HEK293 (cell line): ENCODE data around the gene HSD17B1.

ENCODE experiments used
- BCL11A ChIP-seq: fragments of 450-650 bp; formaldehyde crosslinking; IDR thresholded peaks from 2 replicates; pipeline ENCODE4 v1.5.1; 2016; ENCODE audit warnings: low read depth, missing biosample characterization, missing genetic modification characterization
- KLF1 ChIP-seq: fragments of 450-650 bp; formaldehyde crosslinking; IDR thresholded peaks from 2 replicates; pipeline ENCODE4 v1.5.1; 2016; ENCODE audit warnings: missing biosample characterization, missing genetic modification characterization
- KLF16 ChIP-seq: fragments of 450-650 bp; formaldehyde crosslinking; IDR thresholded peaks from 2 replicates; pipeline ENCODE4 v1.5.1; 2017; ENCODE audit warnings: missing biosample characterization, missing genetic modification characterization
- OSR2 ChIP-seq: fragments of 450-650 bp; formaldehyde crosslinking; IDR thresholded peaks from 2 replicates; pipeline ENCODE4 v1.5.1; 2016; ENCODE audit warnings: missing biosample characterization, missing genetic modification characterization
- RBAK ChIP-seq: fragments of 450-650 bp; formaldehyde crosslinking; IDR thresholded peaks from 2 replicates; pipeline ENCODE4 v1.5.1; 2016; ENCODE audit warnings: missing biosample characterization, missing genetic modification characterization
- SETDB1 ChIP-seq: IDR thresholded peaks from one replicate; pipeline ENCODE4 v1.6.1; 2017; ENCODE audit warnings: mild to moderate bottlenecking, low read length, moderate library complexity, mixed read lengths; ENCODE audit not compliant: insufficient read length
- ZBTB1 ChIP-seq: fragments of 450-650 bp; formaldehyde crosslinking; IDR thresholded peaks from 2 replicates; pipeline ENCODE4 v1.5.1; 2016; ENCODE audit warnings: missing biosample characterization, missing genetic modification characterization
- ZBTB17 ChIP-seq: fragments of 450-650 bp; formaldehyde crosslinking; IDR thresholded peaks from 2 replicates; pipeline ENCODE4 v1.5.1; 2016; ENCODE audit warnings: missing biosample characterization, missing genetic modification characterization
- ZBTB48 ChIP-seq: fragments of 450-650 bp; formaldehyde crosslinking; IDR thresholded peaks from 2 replicates; pipeline ENCODE4 v1.5.1; 2016; ENCODE audit warnings: missing biosample characterization, missing genetic modification characterization
- ZBTB7A ChIP-seq: fragments of 450-650 bp; formaldehyde crosslinking; IDR thresholded peaks from 2 replicates; pipeline ENCODE4 v1.5.1; 2016; ENCODE audit warnings: low read depth, missing biosample characterization, missing genetic modification characterization
- ZNF138 ChIP-seq: fragments of 450-650 bp; formaldehyde crosslinking; IDR thresholded peaks from 2 replicates; pipeline ENCODE4 v1.5.1; 2016; ENCODE audit warnings: missing biosample characterization, missing genetic modification characterization, borderline replicate concordance
- ZNF184 ChIP-seq: fragments of 450-650 bp; IDR thresholded peaks from 2 replicates; pipeline ENCODE4 v1.5.1; 2018; ENCODE audit warnings: missing biosample characterization, mild to moderate bottlenecking, missing genetic modification characterization
- ZNF211 ChIP-seq: fragments of 450-650 bp; formaldehyde crosslinking; IDR thresholded peaks from 2 replicates; pipeline ENCODE4 v1.5.1; 2016; ENCODE audit warnings: low read depth, missing biosample characterization, missing genetic modification characterization
- ZNF214 ChIP-seq: fragments of 450-650 bp; formaldehyde crosslinking; IDR thresholded peaks from 2 replicates; pipeline ENCODE4 v1.5.1; 2017; ENCODE audit warnings: missing biosample characterization, mild to moderate bottlenecking, missing genetic modification characterization, borderline replicate concordance
- ZNF221 ChIP-seq: fragments of 450-650 bp; formaldehyde crosslinking; IDR thresholded peaks from 2 replicates; pipeline ENCODE4 v1.5.1; 2017; ENCODE audit warnings: missing biosample characterization, missing genetic modification characterization, borderline replicate concordance
- ZNF239 ChIP-seq: fragments of 450-650 bp; formaldehyde crosslinking; IDR thresholded peaks from 2 replicates; pipeline ENCODE4 v1.5.1; 2016; ENCODE audit warnings: missing biosample characterization, missing genetic modification characterization
- ZNF24 ChIP-seq: fragments of 450-650 bp; formaldehyde crosslinking; IDR thresholded peaks from 2 replicates; pipeline ENCODE4 v1.5.1; 2016; ENCODE audit warnings: missing biosample characterization, missing genetic modification characterization
- ZNF266 ChIP-seq: fragments of 450-650 bp; formaldehyde crosslinking; IDR thresholded peaks from 2 replicates; pipeline ENCODE4 v1.5.1; 2016; ENCODE audit warnings: missing biosample characterization, missing genetic modification characterization, low read depth
- ZNF341 ChIP-seq: fragments of 450-650 bp; formaldehyde crosslinking; IDR thresholded peaks from 2 replicates; pipeline ENCODE4; 2016; ENCODE audit warnings: low read depth, missing biosample characterization, missing genetic modification characterization
- ZNF354C ChIP-seq: fragments of 450-650 bp; formaldehyde crosslinking; IDR thresholded peaks from 2 replicates; pipeline ENCODE4 v1.5.1; 2016; ENCODE audit warnings: missing biosample characterization, missing genetic modification characterization, low read depth, borderline replicate concordance
- ZNF394 ChIP-seq: fragments of 450-650 bp; formaldehyde crosslinking; IDR thresholded peaks from 2 replicates; pipeline ENCODE4 v1.5.1; 2016; ENCODE audit warnings: missing biosample characterization, missing genetic modification characterization, mild to moderate bottlenecking, moderate library complexity, borderline replicate concordance
- ZNF510 ChIP-seq: fragments of 450-650 bp; formaldehyde crosslinking; IDR thresholded peaks from 2 replicates; pipeline ENCODE4 v1.5.1; 2018; ENCODE audit warnings: mild to moderate bottlenecking, missing genetic modification characterization, missing biosample characterization; ENCODE audit not compliant: insufficient replicate concordance
- ZNF514 ChIP-seq: fragments of 450-650 bp; formaldehyde crosslinking; IDR thresholded peaks from 2 replicates; pipeline ENCODE4 v1.5.1; 2016; ENCODE audit warnings: missing biosample characterization, missing genetic modification characterization
- ZNF560 ChIP-seq: fragments of 450-650 bp; formaldehyde crosslinking; IDR thresholded peaks from 2 replicates; pipeline ENCODE4 v1.5.1; 2017; ENCODE audit warnings: missing biosample characterization, missing genetic modification characterization, borderline replicate concordance
- ZNF610 ChIP-seq: fragments of 450-650 bp; formaldehyde crosslinking; IDR thresholded peaks from 2 replicates; pipeline ENCODE4 v1.5.1; 2016; ENCODE audit warnings: missing biosample characterization, missing genetic modification characterization, borderline replicate concordance
- ZNF624 ChIP-seq: fragments of 450-650 bp; formaldehyde crosslinking; IDR thresholded peaks from 2 replicates; pipeline ENCODE4 v1.5.1; 2017; ENCODE audit warnings: missing biosample characterization, missing genetic modification characterization
- ZNF658 ChIP-seq: fragments of 450-650 bp; formaldehyde crosslinking; IDR thresholded peaks from 2 replicates; pipeline ENCODE4; 2016; ENCODE audit warnings: missing biosample characterization, missing genetic modification characterization
- ZNF677 ChIP-seq: fragments of 450-650 bp; IDR thresholded peaks from 2 replicates; pipeline ENCODE4 v1.5.0; 2018; ENCODE audit warnings: missing biosample characterization, mild to moderate bottlenecking, missing genetic modification characterization, moderate library complexity
- TF ChIP-seq, protein P1 (sequence below): fragments of 450-650 bp; formaldehyde crosslinking; IDR thresholded peaks from 2 replicates; pipeline ENCODE4 v1.5.1; 2016; ENCODE audit warnings: missing biosample characterization, missing genetic modification characterization
- TF ChIP-seq, protein P2 (sequence below): fragments of 450-650 bp; formaldehyde crosslinking; IDR thresholded peaks from 2 replicates; pipeline ENCODE4 v1.5.1; 2016; ENCODE audit warnings: missing biosample characterization, missing genetic modification characterization
- TF ChIP-seq, protein P3 (sequence below): fragments of 450-650 bp; formaldehyde crosslinking; IDR thresholded peaks from 2 replicates; pipeline ENCODE4 v1.5.1; 2016; ENCODE audit warnings: missing biosample characterization, missing genetic modification characterization
- TF ChIP-seq, protein P4 (sequence below): fragments of 450-650 bp; formaldehyde crosslinking; IDR thresholded peaks from 2 replicates; pipeline ENCODE4; 2016; ENCODE audit warnings: missing biosample characterization, missing genetic modification characterization

Gene HSD17B1

DNA sequence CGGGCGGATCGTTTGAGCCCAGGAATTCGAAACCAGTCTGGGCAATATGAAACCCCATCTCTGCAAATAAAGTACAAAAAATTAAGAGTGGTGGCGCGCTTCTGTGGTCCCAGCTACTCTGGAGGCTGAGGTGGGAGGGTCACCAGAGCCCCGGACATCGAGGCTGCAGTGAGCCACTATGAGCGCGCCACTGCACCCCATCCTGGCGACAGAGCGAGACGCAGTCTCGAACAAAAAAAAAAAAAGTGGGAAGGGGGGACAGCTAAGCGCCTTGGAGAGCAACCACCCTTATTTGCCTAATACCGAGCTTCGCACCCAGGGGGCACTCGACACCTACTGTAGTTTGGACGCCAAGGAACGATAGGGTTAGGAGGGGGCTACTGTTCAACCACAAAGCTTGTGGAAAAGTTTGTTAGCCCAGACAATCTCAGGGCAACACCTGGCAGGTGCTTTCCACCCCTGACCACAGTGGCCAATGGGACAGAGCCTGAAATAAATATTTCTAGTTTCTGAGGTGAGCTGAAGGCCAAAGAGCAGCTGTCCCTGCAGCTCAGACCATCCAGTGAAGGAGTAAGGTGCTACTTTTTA, 25.7 kb downstream of the HSD17B1 start (continued):
- TF ChIP-seq, protein P1, sequence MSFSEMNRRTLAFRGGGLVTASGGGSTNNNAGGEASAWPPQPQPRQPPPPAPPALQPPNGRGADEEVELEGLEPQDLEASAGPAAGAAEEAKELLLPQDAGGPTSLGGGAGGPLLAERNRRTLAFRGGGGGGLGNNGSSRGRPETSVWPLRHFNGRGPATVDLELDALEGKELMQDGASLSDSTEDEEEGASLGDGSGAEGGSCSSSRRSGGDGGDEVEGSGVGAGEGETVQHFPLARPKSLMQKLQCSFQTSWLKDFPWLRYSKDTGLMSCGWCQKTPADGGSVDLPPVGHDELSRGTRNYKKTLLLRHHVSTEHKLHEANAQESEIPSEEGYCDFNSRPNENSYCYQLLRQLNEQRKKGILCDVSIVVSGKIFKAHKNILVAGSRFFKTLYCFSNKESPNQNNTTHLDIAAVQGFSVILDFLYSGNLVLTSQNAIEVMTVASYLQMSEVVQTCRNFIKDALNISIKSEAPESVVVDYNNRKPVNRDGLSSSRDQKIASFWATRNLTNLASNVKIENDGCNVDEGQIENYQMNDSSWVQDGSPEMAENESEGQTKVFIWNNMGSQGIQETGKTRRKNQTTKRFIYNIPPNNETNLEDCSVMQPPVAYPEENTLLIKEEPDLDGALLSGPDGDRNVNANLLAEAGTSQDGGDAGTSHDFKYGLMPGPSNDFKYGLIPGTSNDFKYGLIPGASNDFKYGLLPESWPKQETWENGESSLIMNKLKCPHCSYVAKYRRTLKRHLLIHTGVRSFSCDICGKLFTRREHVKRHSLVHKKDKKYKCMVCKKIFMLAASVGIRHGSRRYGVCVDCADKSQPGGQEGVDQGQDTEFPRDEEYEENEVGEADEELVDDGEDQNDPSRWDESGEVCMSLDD: 0 out of 2 replicates have a peak, but pooled peaks have one; percentile 9
- no peak for TF ChIP-seq ZNF239
- no peak for TF ChIP-seq KLF16 (tag by site-specific recombination)
- peak; percentile 45 for TF ChIP-seq OSR2
- TF ChIP-seq ZNF24 (tag by site-specific recombination): 0 out of 2 replicates have a peak, but pooled peaks have one; percentile 19
- TF ChIP-seq ZNF341 (tag by site-specific recombination): peak; percentile 58; the same call in 1 of the 2 replicates
- no peak for TF ChIP-seq ZNF138 (tag by site-specific recombination)
- TF ChIP-seq ZNF560 (tag by site-specific recombination): no peak
- TF ChIP-seq ZNF394: no peak
- TF ChIP-seq ZNF514: no peak
- no peak for TF ChIP-seq KLF1 (tag by site-specific recombination)
- no peak for TF ChIP-seq SETDB1
- TF ChIP-seq ZNF624 (tag by site-specific recombination): no peak
- no peak for TF ChIP-seq ZNF266 (tag by site-specific recombination)
- peak; percentile 16; the same call in 1 of the 2 replicates for TF ChIP-seq ZNF610
- no peak for TF ChIP-seq ZNF510 (tag by site-specific recombination)
- TF ChIP-seq ZNF354C (tag by site-specific recombination): no peak
- TF ChIP-seq ZNF184: no peak
- no peak for TF ChIP-seq ZBTB1 (tag by site-specific recombination)
- no peak for TF ChIP-seq ZNF658
- TF ChIP-seq BCL11A (tag by site-specific recombination): no peak
- TF ChIP-seq RBAK (tag by site-specific recombination): no peak
- no peak for TF ChIP-seq ZBTB48 (tag by site-specific recombination)
- TF ChIP-seq ZNF211 (tag by site-specific recombination): no peak
- TF ChIP-seq ZBTB17 (tag by site-specific recombination): peak; percentile 78
- TF ChIP-seq ZNF214 (tag by site-specific recombination): no peak
- no peak for TF ChIP-seq ZBTB7A (tag by site-specific recombination)
- TF ChIP-seq, protein P2, sequence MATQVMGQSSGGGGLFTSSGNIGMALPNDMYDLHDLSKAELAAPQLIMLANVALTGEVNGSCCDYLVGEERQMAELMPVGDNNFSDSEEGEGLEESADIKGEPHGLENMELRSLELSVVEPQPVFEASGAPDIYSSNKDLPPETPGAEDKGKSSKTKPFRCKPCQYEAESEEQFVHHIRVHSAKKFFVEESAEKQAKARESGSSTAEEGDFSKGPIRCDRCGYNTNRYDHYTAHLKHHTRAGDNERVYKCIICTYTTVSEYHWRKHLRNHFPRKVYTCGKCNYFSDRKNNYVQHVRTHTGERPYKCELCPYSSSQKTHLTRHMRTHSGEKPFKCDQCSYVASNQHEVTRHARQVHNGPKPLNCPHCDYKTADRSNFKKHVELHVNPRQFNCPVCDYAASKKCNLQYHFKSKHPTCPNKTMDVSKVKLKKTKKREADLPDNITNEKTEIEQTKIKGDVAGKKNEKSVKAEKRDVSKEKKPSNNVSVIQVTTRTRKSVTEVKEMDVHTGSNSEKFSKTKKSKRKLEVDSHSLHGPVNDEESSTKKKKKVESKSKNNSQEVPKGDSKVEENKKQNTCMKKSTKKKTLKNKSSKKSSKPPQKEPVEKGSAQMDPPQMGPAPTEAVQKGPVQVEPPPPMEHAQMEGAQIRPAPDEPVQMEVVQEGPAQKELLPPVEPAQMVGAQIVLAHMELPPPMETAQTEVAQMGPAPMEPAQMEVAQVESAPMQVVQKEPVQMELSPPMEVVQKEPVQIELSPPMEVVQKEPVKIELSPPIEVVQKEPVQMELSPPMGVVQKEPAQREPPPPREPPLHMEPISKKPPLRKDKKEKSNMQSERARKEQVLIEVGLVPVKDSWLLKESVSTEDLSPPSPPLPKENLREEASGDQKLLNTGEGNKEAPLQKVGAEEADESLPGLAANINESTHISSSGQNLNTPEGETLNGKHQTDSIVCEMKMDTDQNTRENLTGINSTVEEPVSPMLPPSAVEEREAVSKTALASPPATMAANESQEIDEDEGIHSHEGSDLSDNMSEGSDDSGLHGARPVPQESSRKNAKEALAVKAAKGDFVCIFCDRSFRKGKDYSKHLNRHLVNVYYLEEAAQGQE: peak; percentile 79
- TF ChIP-seq, protein P3, sequence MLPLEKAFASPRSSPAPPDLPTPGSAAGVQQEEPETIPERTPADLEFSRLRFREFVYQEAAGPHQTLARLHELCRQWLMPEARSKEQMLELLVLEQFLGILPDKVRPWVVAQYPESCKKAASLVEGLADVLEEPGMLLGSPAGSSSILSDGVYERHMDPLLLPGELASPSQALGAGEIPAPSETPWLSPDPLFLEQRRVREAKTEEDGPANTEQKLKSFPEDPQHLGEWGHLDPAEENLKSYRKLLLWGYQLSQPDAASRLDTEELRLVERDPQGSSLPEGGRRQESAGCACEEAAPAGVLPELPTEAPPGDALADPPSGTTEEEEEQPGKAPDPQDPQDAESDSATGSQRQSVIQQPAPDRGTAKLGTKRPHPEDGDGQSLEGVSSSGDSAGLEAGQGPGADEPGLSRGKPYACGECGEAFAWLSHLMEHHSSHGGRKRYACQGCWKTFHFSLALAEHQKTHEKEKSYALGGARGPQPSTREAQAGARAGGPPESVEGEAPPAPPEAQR (tag by site-specific recombination): no peak
- TF ChIP-seq ZNF677 (tag by site-specific recombination): no peak
- TF ChIP-seq ZNF221 (tag by site-specific recombination): no peak
- TF ChIP-seq, protein P4, sequence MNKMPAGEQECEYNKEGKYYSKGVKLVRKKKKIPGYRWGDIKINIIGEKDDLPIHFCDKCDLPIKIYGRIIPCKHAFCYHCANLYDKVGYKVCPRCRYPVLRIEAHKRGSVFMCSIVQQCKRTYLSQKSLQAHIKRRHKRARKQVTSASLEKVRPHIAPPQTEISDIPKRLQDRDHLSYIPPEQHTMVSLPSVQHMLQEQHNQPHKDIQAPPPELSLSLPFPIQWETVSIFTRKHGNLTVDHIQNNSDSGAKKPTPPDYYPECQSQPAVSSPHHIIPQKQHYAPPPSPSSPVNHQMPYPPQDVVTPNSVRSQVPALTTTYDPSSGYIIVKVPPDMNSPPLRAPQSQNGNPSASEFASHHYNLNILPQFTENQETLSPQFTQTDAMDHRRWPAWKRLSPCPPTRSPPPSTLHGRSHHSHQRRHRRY (tag by site-specific recombination): no peak
